T-helper 9 cell (primary cell): Measurements from ENCODE around the gene AK8.

ENCODE experiments used
- DNase-seq: peaks from one replicate; pipeline ENCODE4 v3.0.0-alpha.2; 2020

AK8 gene

GRCh38 chr9:132887181-132888120 is 9.4 kb upstream of the AK8 start:
- no peak for DNase-seq

GRCh38 chr9:132886334-132886725 is 8.2 kb upstream of the AK8 start:
- no peak for DNase-seq

- DNase-seq, result no peak
Measured at GRCh38 chr9:132885720-132886333, 7.7 kb upstream of the AK8 start.

- DNase-seq, result no peak
Measured at GRCh38 chr9:132883349-132884294, 5.5 kb upstream of the AK8 start.

DNA sequence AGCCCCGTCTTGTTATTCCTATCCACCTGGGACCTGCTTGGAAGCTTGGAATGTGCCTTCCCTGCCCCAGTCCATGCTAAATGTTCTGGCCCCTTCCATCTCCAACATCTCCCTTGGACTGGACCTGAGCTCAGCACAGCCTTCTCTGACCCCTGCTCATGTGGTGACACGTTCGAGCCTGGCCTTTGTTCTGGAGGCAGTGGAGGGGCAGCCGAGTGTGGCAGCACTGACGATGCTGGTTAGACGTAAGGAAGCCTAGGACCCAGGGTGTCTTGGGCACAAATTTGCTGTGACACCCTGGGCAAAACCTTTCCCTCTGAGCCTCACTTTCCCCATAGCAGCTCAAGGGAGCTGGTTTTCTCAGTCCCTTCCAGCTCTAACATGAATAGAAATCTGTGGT is 4.5 kb upstream of the AK8 start:
- DNase-seq, result no peak

GRCh38 chr9:132881826-132882225 is 3.7 kb upstream of the AK8 start:
- DNase-seq, result no peak

DNA sequence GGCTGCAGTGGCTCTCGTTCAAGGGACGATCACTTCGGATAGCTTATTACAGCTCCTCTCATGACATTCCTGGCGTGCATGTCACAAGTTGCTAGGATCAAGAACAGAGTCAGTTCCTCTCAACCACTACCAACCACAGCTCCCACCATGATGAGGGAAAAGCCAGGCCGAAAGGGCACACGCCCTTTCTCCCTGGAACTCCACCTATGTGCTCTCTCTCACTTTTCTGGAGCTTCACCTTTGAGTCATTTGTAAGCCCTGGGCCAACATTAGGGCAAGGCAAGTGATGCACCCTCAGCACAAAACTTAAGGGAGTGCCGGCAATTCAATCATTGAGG is 2.2 kb upstream of the AK8 start:
- DNase-seq, result no peak

GRCh38 chr9:132879457-132880323 is 1.6 kb upstream of the AK8 start:
- DNase-seq, result no peak

GRCh38 chr9:132878695-132879456 is 792 bp upstream of the AK8 start, which contains the start of gene SPACA9:
SPACA9 (plus strand) TSS chr9:132878898; CDS start chr9:132883948, 5,050 bp downstream.
- peak; percentile 4 for DNase-seq

GRCh38 chr9:132877458-132877823 is 643 bp downstream of the AK8 start:
- no peak for DNase-seq

DNA sequence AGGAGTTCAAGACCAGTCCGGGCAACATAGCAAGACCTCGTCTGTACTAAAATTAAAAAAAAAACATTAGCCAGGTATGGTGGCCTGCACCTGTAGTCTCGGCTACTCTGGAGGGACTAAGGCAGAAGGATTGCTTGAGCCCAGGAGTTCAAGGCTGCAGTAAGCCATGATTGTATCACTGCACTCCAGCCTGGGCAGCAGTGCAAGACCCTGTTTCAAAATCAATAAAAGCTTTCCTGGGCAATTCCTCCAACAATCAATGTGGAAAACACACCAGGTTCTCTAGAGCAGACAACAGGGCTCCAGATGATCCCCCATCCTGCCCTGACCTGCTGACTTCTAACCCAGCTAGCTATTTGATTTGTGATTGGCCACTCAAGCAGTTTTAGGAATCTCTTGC is 1.2 kb downstream of the AK8 start:
- no peak for DNase-seq

DNA sequence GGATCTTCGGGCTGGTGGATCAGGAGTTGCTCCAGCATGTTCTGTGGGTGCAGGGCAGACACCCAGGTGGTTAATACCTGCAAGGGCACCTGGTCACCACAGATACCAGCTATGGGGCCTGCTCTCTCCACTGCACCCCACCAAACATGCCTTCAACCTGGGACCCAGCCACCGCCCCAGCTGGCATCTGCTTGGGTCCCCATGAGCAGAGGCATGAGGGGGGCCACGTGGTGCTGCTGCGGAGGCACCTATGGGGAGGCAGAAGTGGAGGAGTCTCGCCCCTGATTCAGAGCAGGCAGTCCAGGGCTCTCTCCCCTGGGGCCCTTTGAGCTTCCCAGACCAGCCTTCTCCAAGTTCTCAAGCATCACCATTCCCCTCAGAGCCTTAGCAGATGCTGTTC is 2.9 kb downstream of the AK8 start:
- DNase-seq, result no peak

DNA sequence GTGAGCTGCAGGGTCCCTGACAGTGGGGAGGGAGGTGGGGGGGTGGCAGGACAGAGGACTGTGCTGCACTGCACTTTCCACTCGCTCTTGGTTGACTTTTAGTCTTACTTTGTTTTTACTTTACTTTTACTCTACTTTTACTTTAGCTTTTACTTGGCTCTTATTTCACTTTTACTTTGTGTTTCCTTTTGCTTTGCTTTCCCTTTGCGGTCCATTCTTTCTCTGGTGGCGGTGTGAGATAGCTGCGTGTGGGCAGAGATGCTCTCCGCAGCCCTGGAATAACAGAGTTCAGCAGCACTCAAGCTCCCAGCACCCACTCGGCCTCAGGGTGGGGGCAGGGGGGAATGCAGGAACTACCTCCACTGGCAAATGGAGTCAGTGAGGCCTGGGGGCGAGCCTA is 4.7 kb downstream of the AK8 start:
- no peak for DNase-seq

- DNase-seq, result no peak
Measured at GRCh38 chr9:132869266-132869665, 8.8 kb downstream of the AK8 start.

DNA sequence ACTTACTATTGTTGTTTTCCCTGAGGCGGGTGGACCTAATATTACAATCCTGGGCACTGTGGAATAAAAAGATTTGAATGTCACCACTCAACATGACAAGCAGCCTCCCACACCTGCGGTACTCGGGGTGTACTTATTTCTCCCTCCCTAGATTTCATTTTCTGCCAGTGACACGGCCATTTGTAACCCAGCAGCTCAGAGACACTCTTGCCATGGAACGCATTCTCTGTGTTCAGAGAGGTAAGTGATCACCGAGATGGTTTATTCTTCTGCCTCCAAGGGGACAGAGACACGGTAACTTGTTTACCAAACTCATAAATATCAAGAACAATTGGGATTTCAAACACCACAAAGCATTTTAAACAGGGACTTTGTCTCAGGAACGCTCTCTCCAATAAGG is 11.2 kb downstream of the AK8 start:
- no peak for DNase-seq

DNA sequence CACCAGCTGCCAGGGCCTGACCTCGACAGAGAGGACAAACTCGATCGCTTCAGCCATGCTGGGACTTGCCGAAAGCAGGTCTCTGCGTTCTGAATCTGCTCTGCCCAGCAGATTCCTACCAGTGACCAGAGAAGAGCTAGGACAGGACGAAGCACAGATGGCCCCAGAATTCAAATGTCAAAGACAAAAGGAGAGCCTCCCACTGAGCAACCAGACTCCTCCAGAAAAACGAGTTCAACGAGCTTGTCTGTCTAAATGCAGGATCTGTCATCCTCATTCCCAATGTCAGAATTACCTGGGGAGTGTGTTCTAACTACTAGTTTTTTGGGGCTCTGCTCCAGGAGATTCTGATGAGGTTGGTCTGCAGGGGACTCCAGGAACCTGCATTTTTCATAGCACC is 13.4 kb downstream of the AK8 start:
- no peak for DNase-seq

- no peak for DNase-seq
Measured at GRCh38 chr9:132864277-132864676, 13.8 kb downstream of the AK8 start.

GRCh38 chr9:132863096-132863495 is 15.0 kb downstream of the AK8 start:
- DNase-seq, result no peak

DNA sequence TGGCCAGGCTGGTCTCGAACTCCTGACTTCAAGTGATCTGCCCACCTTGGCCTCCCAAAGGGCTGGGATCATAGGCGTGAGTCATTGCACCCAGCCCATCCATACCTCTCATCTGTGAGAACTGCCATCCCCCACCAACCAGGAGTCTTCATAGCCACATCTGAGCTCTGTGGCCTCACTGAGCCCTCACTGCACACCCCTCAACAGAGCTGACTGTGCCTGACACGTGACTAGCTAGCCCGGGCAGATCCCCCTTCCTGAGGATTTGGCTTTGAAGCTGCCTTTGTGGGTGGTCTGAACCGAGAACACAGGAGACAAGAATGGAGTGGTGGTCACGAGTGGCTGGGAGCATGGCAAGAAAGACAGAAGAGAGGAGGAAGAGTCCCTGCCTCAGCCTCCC is 15.6 kb downstream of the AK8 start:
- no peak for DNase-seq

GRCh38 chr9:132861666-132862065 is 16.4 kb downstream of the AK8 start:
- DNase-seq, result no peak

GRCh38 chr9:132858751-132859150 is 19.3 kb downstream of the AK8 start:
- DNase-seq, result no peak
